Tibial nerve (tissue), 4 donors: Measurements from ENCODE around the gene TDRD10. TPM values are rescaled to one million over a fixed set of nuclear protein-coding genes. Genes with fewer than 3 reads are reported as not detected.

ENCODE experiments used
- DNase-seq, 2 donors: peaks; one replicate each; pipeline ENCODE4 v3.0.0-alpha.2; 2019; ENCODE audit warnings: low spot score in 2 of 2
- H3K27ac ChIP-seq, 4 donors: fragments of 200-600 bp; sonication (generic) in 3 of 4; one replicate each; pipeline ENCODE4 v1.5.1; 2017 to 2019; ENCODE audit warnings: mild to moderate bottlenecking in 1 of 4
- H3K27me3 ChIP-seq, 2 donors: fragments of 200-600 bp; sonication (generic) in 1 of 2; one replicate each; pipeline versions ENCODE4 v1.5.1 to v1.6.0; 2017 to 2019
- H3K36me3 ChIP-seq, 3 donors: fragments of 200-600 bp; sonication (generic); one replicate each; pipeline ENCODE4 v1.5.1; 2018 to 2019
- H3K4me1 ChIP-seq, 4 donors: fragments of 200-600 bp; sonication (generic) in 3 of 4; one replicate each; pipeline ENCODE4 v1.5.1; 2017 to 2019
- H3K4me3 ChIP-seq, 4 donors: fragments of 200-600 bp; sonication (generic) in 3 of 4; one replicate each; pipeline ENCODE4 v1.5.1; 2017 to 2019; ENCODE audit warnings: mild to moderate bottlenecking in 1 of 4, moderate library complexity in 1 of 4
- H3K9me3 ChIP-seq, 4 donors: fragments of 200-600 bp; sonication (generic) in 3 of 4; one replicate each; pipeline ENCODE4 v1.5.1; 2017 to 2019
- EP300 ChIP-seq, 2 donors: sonication (generic); formaldehyde crosslinking; IDR thresholded peaks; one replicate each; pipeline ENCODE4 v1.6.1; 2017; ENCODE audit warnings: antibody characterized with exemption in 2 of 2, mild to moderate bottlenecking in 1 of 2
- POLR2A ChIP-seq, 2 donors: fragments of 450-650 bp; IDR thresholded peaks; one replicate each; pipeline ENCODE4 v1.6.1; 2017; ENCODE audit warnings: antibody characterized with exemption in 2 of 2, mild to moderate bottlenecking in 2 of 2, moderate library complexity in 2 of 2
- WGBS, 2 donors: methylation state at CpG; one replicate each; pipeline ENCODE4 v1.1.5; 2018; 5-methylcytosine and 5-hydroxymethylcytosine counted together
- total RNA-seq, 4 donors: library from RNA; depleted of rRNA; stranded (reverse); fragments of >200 nt; gene quantifications; one replicate each; pipeline ENCODE4 v1.1.0, GENCODE V29; 2016
- TF ChIP-seq, protein P1 (sequence below), 5 experiments: fragments of 200-600 bp in 3 of 5; fragments of 450-650 bp in 2 of 5; sonication (generic) in 3 of 5; IDR thresholded peaks; one replicate each; pipeline ENCODE4 v1.5.1; 2016 to 2019; ENCODE audit warnings: antibody characterized with exemption in 5 of 5, mild to moderate bottlenecking in 3 of 5, moderate library complexity in 2 of 5

The TDRD10 gene
- total RNA-seq, 4 donors from 2014 or later: 6.7 to 9.0 (median 7.6) TPM

DNA sequence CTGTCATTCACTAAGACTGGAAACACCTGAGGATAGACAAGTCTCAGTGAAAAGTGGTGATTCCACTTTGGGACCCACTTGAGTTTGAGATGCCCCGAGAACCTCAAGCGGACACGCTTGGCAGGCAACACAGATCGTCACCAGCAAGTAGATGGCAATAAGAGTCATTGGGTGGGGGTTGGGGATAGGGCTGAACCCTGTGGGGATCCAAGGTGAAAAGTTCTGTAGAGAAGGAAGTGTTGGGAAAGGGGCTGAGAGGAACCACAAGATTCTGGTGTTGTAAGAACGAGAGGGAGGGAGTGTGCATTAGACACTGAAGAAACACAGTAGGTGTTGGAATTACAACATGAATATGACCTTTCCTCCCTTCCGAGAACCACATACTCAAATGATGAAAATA lies 45.4 kb upstream of the TDRD10 start:
- no peaks in the 10 kb centered on the region for H3K9me3 ChIP-seq
- TF ChIP-seq, protein P1, sequence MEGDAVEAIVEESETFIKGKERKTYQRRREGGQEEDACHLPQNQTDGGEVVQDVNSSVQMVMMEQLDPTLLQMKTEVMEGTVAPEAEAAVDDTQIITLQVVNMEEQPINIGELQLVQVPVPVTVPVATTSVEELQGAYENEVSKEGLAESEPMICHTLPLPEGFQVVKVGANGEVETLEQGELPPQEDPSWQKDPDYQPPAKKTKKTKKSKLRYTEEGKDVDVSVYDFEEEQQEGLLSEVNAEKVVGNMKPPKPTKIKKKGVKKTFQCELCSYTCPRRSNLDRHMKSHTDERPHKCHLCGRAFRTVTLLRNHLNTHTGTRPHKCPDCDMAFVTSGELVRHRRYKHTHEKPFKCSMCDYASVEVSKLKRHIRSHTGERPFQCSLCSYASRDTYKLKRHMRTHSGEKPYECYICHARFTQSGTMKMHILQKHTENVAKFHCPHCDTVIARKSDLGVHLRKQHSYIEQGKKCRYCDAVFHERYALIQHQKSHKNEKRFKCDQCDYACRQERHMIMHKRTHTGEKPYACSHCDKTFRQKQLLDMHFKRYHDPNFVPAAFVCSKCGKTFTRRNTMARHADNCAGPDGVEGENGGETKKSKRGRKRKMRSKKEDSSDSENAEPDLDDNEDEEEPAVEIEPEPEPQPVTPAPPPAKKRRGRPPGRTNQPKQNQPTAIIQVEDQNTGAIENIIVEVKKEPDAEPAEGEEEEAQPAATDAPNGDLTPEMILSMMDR (IDR thresholded peaks at IDR 0.05): no peak
- no peak for TF ChIP-seq POLR2A (IDR thresholded peaks at IDR 0.05)
- no peak for TF ChIP-seq EP300 (IDR thresholded peaks at IDR 0.05)
- no peaks in the 10 kb centered on the region for H3K27me3 ChIP-seq
- H3K4me1 ChIP-seq: peaks cover 0 to 27% (median 8%) of the 10 kb centered on the region in 4 donors
- H3K36me3 ChIP-seq: peaks cover 0 to 91% (median 8%) of the 10 kb centered on the region in 3 donors
- H3K4me3 ChIP-seq: no peak overlapping the region
- no peak overlapping the region for H3K27ac ChIP-seq
- no peak for DNase-seq
- WGBS, 2 donors: 84 to 92% methylated on average over 6 of the region's 6 CpGs

DNA sequence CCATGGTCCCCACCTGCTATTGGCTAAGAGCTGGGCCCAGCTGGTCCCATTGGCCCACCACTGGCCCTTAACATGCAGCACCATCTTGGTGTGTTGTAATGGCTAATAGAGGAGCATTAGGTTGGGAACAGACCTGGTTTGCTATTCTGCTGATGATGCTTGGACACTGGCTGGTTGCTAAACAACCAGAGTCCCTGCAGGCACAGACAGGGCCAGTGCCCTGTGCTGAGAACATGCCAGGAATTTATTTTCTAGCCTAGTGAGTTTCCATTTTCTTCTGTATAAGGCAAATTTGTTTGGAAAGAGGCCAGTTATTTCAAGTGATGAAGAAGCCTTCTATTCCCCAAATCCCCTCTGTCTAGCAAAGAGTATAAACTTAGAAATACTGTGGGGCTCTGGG lies 42.9 kb upstream of the TDRD10 start:
- peaks cover 0 to 33% (median 7%) of the 10 kb centered on the region in 4 donors for H3K4me1 ChIP-seq
- no peaks in the 10 kb centered on the region for H3K27me3 ChIP-seq
- no peak overlapping the region for H3K4me3 ChIP-seq
- no peaks in the 10 kb centered on the region for H3K9me3 ChIP-seq
- peaks cover 0 to 70% (median 8%) of the 10 kb centered on the region in 3 donors for H3K36me3 ChIP-seq
- DNase-seq: no peak
- TF ChIP-seq EP300 (IDR thresholded peaks at IDR 0.05) (no peak), POLR2A (IDR thresholded peaks at IDR 0.05) (no peak)
- TF ChIP-seq, protein P1 (IDR thresholded peaks at IDR 0.05): no peak
- H3K27ac ChIP-seq: no peak overlapping the region

DNA sequence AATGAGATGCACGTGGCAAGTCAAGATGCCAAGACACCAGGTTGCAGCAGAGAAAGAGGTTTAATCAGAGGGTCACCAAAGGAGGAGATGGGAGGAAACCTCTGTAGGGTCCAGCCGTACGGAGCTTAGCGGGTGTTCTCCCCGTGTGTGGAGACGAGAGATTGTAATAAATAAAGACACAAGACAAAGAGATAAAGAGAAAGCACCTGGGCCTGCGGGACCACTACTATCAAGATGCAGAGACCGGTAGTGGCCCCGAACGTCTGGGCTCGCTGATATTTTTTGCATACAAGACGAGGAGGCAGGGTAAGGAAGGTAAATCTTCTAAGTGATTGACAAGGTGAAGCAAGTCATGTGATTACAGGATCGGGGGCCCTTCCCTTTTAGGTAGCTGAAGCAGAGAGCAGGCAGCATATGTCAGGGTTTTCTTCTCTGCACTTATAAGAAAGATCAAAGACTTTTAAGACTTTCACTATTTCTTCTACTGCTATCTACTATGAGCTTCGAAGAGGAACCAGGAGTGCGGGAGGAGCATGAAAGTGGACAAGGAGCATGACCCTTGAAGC lies 41.2 kb upstream of the TDRD10 start:
- H3K9me3 ChIP-seq: no peaks in the 10 kb centered on the region
- no peak for DNase-seq
- peaks cover 0 to 33% (median 7%) of the 10 kb centered on the region in 4 donors for H3K4me1 ChIP-seq
- TF ChIP-seq, protein P1 (IDR thresholded peaks at IDR 0.05): no peak
- TF ChIP-seq POLR2A (IDR thresholded peaks at IDR 0.05) (no peak), EP300 (IDR thresholded peaks at IDR 0.05) (no peak)
- H3K4me3 ChIP-seq: no peak overlapping the region
- peaks cover 0 to 63% (median 0%) of the 10 kb centered on the region in 3 donors for H3K36me3 ChIP-seq
- WGBS, 2 donors: 74 to 75% methylated on average over 15 of the region's 15 CpGs
- no peak overlapping the region for H3K27ac ChIP-seq
- no peaks in the 10 kb centered on the region for H3K27me3 ChIP-seq

DNA sequence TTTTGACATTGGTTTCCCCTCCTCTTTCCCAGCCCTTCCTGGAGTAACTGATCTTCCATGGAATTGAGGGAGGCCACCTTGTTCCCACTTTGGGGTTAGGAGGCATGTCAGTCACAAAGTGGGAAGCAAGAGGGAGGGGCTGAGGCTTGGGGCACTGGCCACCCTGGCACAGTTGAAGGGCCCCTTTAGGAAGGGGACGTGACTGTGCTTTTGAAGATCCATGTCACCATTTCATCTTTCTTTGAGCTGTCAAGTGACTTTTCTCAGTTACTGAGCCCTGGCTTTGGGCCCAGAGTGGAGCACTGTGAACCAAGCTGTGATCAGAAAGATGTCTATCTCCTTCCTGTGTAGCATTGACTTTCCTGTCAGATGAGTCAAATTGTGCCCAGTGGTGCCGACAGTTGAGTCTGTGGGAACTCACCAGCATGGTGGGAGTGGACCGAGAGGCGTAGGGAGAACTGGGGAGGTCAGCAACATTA lies 38.5 kb upstream of the TDRD10 start:
- H3K9me3 ChIP-seq: no peaks in the 10 kb centered on the region
- 45 to 53% methylated on average over 4 of the region's 4 CpGs for WGBS, 2 donors
- H3K27me3 ChIP-seq: no peaks in the 10 kb centered on the region
- no peak for DNase-seq
- TF ChIP-seq, protein P1 (IDR thresholded peaks at IDR 0.05): no peak
- TF ChIP-seq EP300 (IDR thresholded peaks at IDR 0.05) (no peak), POLR2A (IDR thresholded peaks at IDR 0.05) (no peak)
- peaks cover 0 to 52% (median 0%) of the 10 kb centered on the region in 3 donors for H3K36me3 ChIP-seq
- no peak overlapping the region for H3K4me3 ChIP-seq
- peak overlapping the region in 3 of 4 donors; percentile 29 to 75 (median 34) for H3K27ac ChIP-seq
- peaks cover 0 to 47% (median 7%) of the 10 kb centered on the region in 4 donors for H3K4me1 ChIP-seq

DNA sequence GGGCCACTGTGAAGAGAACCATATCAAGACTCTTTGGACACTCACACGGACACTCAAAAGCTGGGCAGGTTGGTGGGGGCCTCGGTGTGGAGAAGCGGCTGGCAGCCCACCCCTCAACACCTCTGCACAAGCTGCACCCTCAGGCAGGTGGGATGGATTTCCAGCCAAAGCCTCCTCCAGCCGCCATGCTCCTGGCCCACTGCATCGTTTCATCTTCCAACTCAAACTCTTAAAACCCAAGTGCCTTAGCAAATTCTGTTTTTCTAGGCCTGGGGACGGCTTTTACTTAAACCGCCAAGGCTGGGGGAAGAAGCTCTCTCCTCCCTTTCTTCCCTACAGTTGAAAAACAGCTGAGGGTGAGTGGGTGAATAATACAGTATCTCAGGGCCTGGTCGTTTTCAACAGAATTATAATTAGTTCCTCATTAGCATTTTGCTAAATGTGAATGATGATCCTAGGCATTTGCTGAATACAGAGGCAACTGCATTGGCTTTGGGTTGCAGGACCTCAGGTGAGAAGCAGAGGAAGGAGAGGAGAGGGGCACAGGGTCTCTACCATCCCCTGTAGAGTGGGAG lies 36.3 kb upstream of the TDRD10 start:
- TF ChIP-seq EP300 (IDR thresholded peaks at IDR 0.05) (no peak), POLR2A (IDR thresholded peaks at IDR 0.05) (no peak)
- TF ChIP-seq, protein P1 (IDR thresholded peaks at IDR 0.05): no peak
- 73 to 74% methylated on average over 8 of the region's 8 CpGs for WGBS, 2 donors
- DNase-seq: no peak

More for the DNA sequence above, 36.3 kb upstream of the TDRD10 start:
- no peaks in the 10 kb centered on the region for H3K27me3 ChIP-seq
- peaks cover 0 to 42% (median 7%) of the 10 kb centered on the region in 4 donors for H3K4me1 ChIP-seq
- peak overlapping the region in 1 of 4 donors; percentile 58 for H3K27ac ChIP-seq
- H3K36me3 ChIP-seq: peaks cover 0 to 37% (median 0%) of the 10 kb centered on the region in 3 donors
- no peak overlapping the region for H3K4me3 ChIP-seq
- no peaks in the 10 kb centered on the region for H3K9me3 ChIP-seq
